ENCODE results near the gene KCNJ11. TPM values are rescaled to one million over a fixed set of nuclear protein-coding genes. Genes with fewer than 3 reads are reported as not detected.

Gene KCNJ11
- total and polyA plus RNA-seq, 10 of the 15 experiments (the other 5 are each of a cell fraction or from before 2014, with no cell fraction given): 0.06 to 0.56 (median 0.21) TPM; not detected in 6

- TF ChIP-seq RUNX3 (IDR thresholded peaks at IDR 0.05; ENCODE audit: low read length) (no peak), E4F1 (IDR thresholded peaks at IDR 0.05; ENCODE audit: borderline replicate concordance, partially characterized antibody) (no peak), RCOR1 (conservative IDR thresholded peaks at IDR 0.05; ENCODE audit: low read depth, low read length) (no peak)
Measured at GRCh38 chr11:17406818-17407149, 18.3 kb upstream of the KCNJ11 start (continued).

- H2AFZ ChIP-seq (ENCODE audit: control insufficient read depth, low read depth, low read length): no peak overlapping the region
- no peak for FAIRE-seq
- CTCF ChIA-PET: no interaction called here
Measured at GRCh38 chr11:17406082-17406817, 17.8 kb upstream of the KCNJ11 start.

More at GRCh38 chr11:17406082-17406817, 17.8 kb upstream of the KCNJ11 start:
- Histone ChIP-seq H3K4me2 (ENCODE audit: control insufficient read depth, insufficient read depth) (no peak overlapping the region), H3K27me3 (replicated peaks in 1 of 2; ENCODE audit: control insufficient read depth in 2 of 2, insufficient read depth in 2 of 2, low read length in 1 of 2) (no peaks in the 10 kb centered on the region), H3K9me3 (replicated peaks; ENCODE audit: control insufficient read depth, insufficient read depth, low read length) (no peaks in the 10 kb centered on the region), H3K4me1 (ENCODE audit: control insufficient read depth, insufficient read depth, low read length) (peaks cover 1% of the 10 kb centered on the region), H3K4me3 (no peak overlapping the region), H3K9ac (ENCODE audit: control insufficient read depth, insufficient read depth, low read length) (no peak overlapping the region), H3K36me3 (ENCODE audit: control insufficient read depth in 2 of 2, insufficient read depth in 2 of 2, low read length in 1 of 2) (no peaks in the 10 kb centered on the region), H3K27ac (ENCODE audit: control insufficient read depth, insufficient read depth) (no peak overlapping the region), H4K20me1 (ENCODE audit: control insufficient read depth, insufficient read depth) (no peaks in the 10 kb centered on the region), H3K79me2 (ENCODE audit: control insufficient read depth, insufficient read depth, low read length) (no peaks in the 10 kb centered on the region)
- intact Hi-C loops (cut with micrococcal nuclease; ENCODE audit: unreplicated experiment): no loop called here
- in situ Hi-C loops (cut with MboI): no loop called here
- DNase-seq (ENCODE audit: low read depth, low spot score) (no peak), ATAC-seq (no peak)
- ChIA-PET RAD21 (ENCODE audit: unreplicated experiment) (interaction anchor here (0.6 kb wide), 1 partner anchor 916 kb away, joined by 3 read pairs; the partner anchor contains the start of gene GTF2H1), POLR2A (no interaction called here), SMC1A (ENCODE audit: uncharacterized antibody, unreplicated experiment) (no interaction called here)
- WGBS (ENCODE audit: insufficient coverage, insufficient replicate concordance, low lambda C conversion rate, missing lambda C conversion rate): 65% methylated on average over 8 of the region's 8 CpGs
- no TSS peak for BruUV-seq (replicated peaks)
- no peak for TF ChIP-seq MLLT1 (IDR thresholded peaks at IDR 0.05)
- no peak for TF ChIP-seq ZNF207 (IDR thresholded peaks at IDR 0.05; ENCODE audit: borderline replicate concordance)
- no peak for TF ChIP-seq CREM (IDR thresholded peaks at IDR 0.05; ENCODE audit: low read depth)
- TF ChIP-seq GABPA (IDR thresholded peaks at IDR 0.05; ENCODE audit: low read depth): no peak
- no peak for TF ChIP-seq SUPT20H (IDR thresholded peaks at IDR 0.05; ENCODE audit: borderline replicate concordance, control insufficient read depth, low read depth, low read length)
- TF ChIP-seq MEF2B (IDR thresholded peaks at IDR 0.05; ENCODE audit: partially characterized antibody, poor library complexity, severe bottlenecking): no peak
- TF ChIP-seq TCF3 (IDR thresholded peaks at IDR 0.05; ENCODE audit: borderline replicate concordance, insufficient read depth, low read depth, low read length): no peak
- no peak for TF ChIP-seq EED (IDR thresholded peaks at IDR 0.05; ENCODE audit: low read depth)
- TF ChIP-seq KDM1A (IDR thresholded peaks at IDR 0.05; ENCODE audit: borderline replicate concordance): no peak
- no peak for TF ChIP-seq BRCA1 (IDR thresholded peaks at IDR 0.05; ENCODE audit: low read depth, low read length)
- TF ChIP-seq IRF4 (IDR thresholded peaks at IDR 0.05; ENCODE audit: low read depth, low read length): no peak
- TF ChIP-seq MTA2 (IDR thresholded peaks at IDR 0.05; ENCODE audit: low read depth): no peak
- TF ChIP-seq FOXM1 (IDR thresholded peaks at IDR 0.05; ENCODE audit: low read depth, low read length): no peak
